ENCODE measurements around the gene ARID2. TPM values are rescaled to one million over a fixed set of nuclear protein-coding genes. Genes with fewer than 3 reads are reported as not detected.

ARID2 gene
- total RNA-seq, 2 donors from 2014 or later, result 19.1 to 26.2 TPM

DNA sequence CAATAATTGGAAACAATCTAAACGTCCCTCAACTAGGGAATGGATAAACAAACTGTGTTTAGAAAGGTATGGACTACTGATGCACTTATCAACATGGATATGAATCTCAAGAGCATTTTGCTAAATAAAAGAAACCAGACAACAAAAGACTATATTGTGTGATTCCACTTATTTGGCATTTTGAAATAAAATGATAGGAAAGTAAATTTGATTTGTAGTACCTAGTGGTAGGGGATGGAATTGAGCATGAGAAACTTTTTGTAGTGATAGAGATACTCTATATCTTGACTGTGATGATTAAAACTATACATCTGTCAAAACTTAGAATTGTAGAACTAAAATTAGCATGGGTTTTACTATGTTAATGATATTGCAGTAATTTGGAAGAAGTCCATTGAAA is 87.1 kb downstream of the ARID2 start:
- no peak overlapping the region for H3K4me3 ChIP-seq
- ATAC-seq (no peak), DNase-seq (no peak)
- no peaks in the 10 kb centered on the region for H3K4me1 ChIP-seq
- H3K27ac ChIP-seq, result no peak overlapping the region
- no peaks in the 10 kb centered on the region for H3K9me3 ChIP-seq
- 69 to 71% methylated on average over 1 of the region's 1 CpG for WGBS, 2 donors
- no peak for TF ChIP-seq POLR2A (IDR thresholded peaks at IDR 0.05)
- TF ChIP-seq, protein P1, sequence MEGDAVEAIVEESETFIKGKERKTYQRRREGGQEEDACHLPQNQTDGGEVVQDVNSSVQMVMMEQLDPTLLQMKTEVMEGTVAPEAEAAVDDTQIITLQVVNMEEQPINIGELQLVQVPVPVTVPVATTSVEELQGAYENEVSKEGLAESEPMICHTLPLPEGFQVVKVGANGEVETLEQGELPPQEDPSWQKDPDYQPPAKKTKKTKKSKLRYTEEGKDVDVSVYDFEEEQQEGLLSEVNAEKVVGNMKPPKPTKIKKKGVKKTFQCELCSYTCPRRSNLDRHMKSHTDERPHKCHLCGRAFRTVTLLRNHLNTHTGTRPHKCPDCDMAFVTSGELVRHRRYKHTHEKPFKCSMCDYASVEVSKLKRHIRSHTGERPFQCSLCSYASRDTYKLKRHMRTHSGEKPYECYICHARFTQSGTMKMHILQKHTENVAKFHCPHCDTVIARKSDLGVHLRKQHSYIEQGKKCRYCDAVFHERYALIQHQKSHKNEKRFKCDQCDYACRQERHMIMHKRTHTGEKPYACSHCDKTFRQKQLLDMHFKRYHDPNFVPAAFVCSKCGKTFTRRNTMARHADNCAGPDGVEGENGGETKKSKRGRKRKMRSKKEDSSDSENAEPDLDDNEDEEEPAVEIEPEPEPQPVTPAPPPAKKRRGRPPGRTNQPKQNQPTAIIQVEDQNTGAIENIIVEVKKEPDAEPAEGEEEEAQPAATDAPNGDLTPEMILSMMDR (IDR thresholded peaks at IDR 0.05), result no peak
- H3K27me3 ChIP-seq, result no peaks in the 10 kb centered on the region
- H3K36me3 ChIP-seq (replicated peaks in 1 of 2; ENCODE audit: insufficient read depth in 1 of 2, low read depth in 2 of 2), result peaks cover 0 to 2% of the 10 kb centered on the region in 2 donors
- intact Hi-C loops (cut with DNase I), result no loop called here

DNA sequence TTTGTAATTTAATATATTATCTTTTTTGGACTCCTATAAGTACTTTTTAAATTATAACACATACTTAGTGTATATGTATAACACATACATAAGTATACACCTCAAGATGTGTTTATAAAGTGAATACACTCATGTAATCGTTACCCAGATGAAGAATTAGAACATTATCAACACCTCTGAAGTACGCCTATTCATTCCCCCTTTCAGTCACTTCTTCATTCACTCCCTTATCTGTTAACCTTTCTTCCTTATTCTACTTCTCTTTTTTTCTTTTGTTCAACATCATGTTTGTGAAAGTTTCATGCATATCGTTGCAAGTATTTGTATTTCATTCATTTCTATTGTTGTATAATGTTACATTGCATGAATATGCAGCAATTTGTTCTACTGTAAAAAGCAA is 98.5 kb downstream of the ARID2 start:
- DNase-seq (no peak), ATAC-seq (no peak)
- 79 to 89% methylated on average over 3 of the region's 3 CpGs for WGBS, 2 donors
- H3K27me3 ChIP-seq, result no peaks in the 10 kb centered on the region
- H3K27ac ChIP-seq, result no peak overlapping the region
- no peaks in the 10 kb centered on the region for H3K9me3 ChIP-seq
- intact Hi-C loops (cut with DNase I), result no loop called here
- peaks cover 0 to 4% of the 10 kb centered on the region in 2 donors for H3K36me3 ChIP-seq (replicated peaks in 1 of 2; ENCODE audit: insufficient read depth in 1 of 2, low read depth in 2 of 2)
- H3K4me1 ChIP-seq, result no peaks in the 10 kb centered on the region
- TF ChIP-seq POLR2A (IDR thresholded peaks at IDR 0.05), result no peak
- TF ChIP-seq, protein P1 (IDR thresholded peaks at IDR 0.05), result no peak
- no peak overlapping the region for H3K4me3 ChIP-seq

DNA sequence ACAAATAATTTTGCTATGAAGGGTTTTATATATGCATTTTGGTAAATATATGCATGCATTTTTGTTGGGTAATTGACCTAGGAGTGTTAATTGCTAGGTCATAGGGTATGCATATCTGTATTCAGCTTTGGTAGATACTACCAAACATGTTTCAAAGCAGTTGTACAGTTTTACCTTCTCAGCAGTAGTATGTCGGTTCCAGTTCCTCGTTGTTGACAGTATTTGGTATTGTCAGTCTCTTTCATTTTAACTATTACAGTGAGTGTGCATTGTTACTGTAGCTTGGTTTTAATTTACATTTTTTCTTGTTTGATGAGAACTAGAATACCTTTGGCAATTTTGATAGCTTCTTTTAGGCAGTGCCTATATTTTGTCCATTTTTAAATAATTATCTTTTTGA is 98.9 kb downstream of the ARID2 start:
- 48 to 52% methylated on average over 2 of the region's 2 CpGs for WGBS, 2 donors
- DNase-seq, result no peak
- Histone ChIP-seq H3K4me1 (no peaks in the 10 kb centered on the region), H3K27ac (no peak overlapping the region), H3K9me3 (no peaks in the 10 kb centered on the region), H3K4me3 (no peak overlapping the region), H3K36me3 (replicated peaks in 1 of 2; ENCODE audit: insufficient read depth in 1 of 2, low read depth in 2 of 2) (peaks cover 0 to 2% of the 10 kb centered on the region in 2 donors), H3K27me3 (no peaks in the 10 kb centered on the region)
- no peak for ATAC-seq
- intact Hi-C loops (cut with DNase I), result no loop called here
- no peak for TF ChIP-seq POLR2A (IDR thresholded peaks at IDR 0.05)
- TF ChIP-seq, protein P1 (IDR thresholded peaks at IDR 0.05), result no peak

DNA sequence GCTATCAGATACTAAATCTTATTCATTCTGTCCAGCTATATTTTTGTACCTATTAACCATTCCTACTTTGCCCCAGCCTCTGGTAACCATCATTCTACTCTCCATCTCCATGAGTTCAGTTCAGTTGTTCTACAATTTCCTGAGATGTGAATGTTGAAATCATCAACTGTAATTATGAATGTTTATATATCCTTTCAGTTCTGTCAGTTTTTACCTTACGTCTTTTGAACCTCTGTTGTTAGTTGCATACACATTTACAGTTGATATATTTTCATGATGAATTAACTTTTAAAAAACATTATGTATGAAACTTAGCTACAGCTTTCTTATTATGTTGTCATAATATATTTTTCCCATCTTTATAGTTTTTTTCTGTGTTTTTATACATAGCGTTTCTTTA is 102.1 kb downstream of the ARID2 start:
- no peak for DNase-seq
- no peaks in the 10 kb centered on the region for H3K4me1 ChIP-seq
- WGBS, 2 donors, result 95 to 97% methylated on average over 2 of the region's 2 CpGs
- no peak for TF ChIP-seq POLR2A (IDR thresholded peaks at IDR 0.05)
- TF ChIP-seq, protein P1 (IDR thresholded peaks at IDR 0.05), result no peak
- H3K4me3 ChIP-seq, result no peak overlapping the region
- no peak for ATAC-seq
- no peaks in the 10 kb centered on the region for H3K9me3 ChIP-seq
- intact Hi-C loops (cut with DNase I), result no loop called here
- H3K27me3 ChIP-seq, result no peaks in the 10 kb centered on the region
- H3K36me3 ChIP-seq (replicated peaks in 1 of 2; ENCODE audit: insufficient read depth in 1 of 2, low read depth in 2 of 2), result peaks cover 0 to 2% of the 10 kb centered on the region in 2 donors
- no peak overlapping the region for H3K27ac ChIP-seq

DNA sequence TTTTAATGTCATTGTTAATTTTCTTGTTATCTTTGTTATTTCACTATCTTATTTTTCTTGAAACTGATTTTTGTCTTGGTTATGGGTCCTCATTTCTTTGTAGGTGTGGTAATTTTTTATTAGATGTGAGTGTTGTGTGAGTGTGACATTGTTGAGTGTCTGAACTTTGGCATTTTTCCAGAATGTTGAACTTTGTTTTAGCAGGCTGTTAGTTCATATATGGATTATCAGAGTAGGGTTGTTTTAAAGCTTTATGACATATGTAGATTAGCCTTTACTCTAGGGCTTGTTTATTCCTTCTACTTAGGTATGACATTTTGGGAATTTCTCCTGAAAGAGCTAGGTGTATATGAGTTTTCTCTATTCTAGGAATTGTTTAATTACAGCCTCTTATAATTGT is 103.9 kb downstream of the ARID2 start:
- DNase-seq, result no peak
- H3K36me3 ChIP-seq (replicated peaks in 1 of 2; ENCODE audit: insufficient read depth in 1 of 2, low read depth in 2 of 2), result peaks cover 6 to 8% of the 10 kb centered on the region in 2 donors
- TF ChIP-seq POLR2A (IDR thresholded peaks at IDR 0.05), result no peak
- TF ChIP-seq, protein P1 (IDR thresholded peaks at IDR 0.05), result no peak
- no peaks in the 10 kb centered on the region for H3K9me3 ChIP-seq
- ATAC-seq, result no peak
- H3K4me3 ChIP-seq, result no peak overlapping the region
- no peaks in the 10 kb centered on the region for H3K4me1 ChIP-seq
- H3K27me3 ChIP-seq, result no peaks in the 10 kb centered on the region
- no peak overlapping the region for H3K27ac ChIP-seq
- intact Hi-C loops (cut with DNase I), result no loop called here

Data from body of pancreas (tissue), 4 donors.